PC-9 (cell line): ENCODE data around the gene UGT1A5.

Source experiments
- CTCF ChIP-seq: fragments of 200-600 bp; sonication (generic); conservative IDR thresholded peaks from 2 replicates; pipeline ENCODE4 v1.6.1; 2017; ENCODE audit warnings: mixed run types, antibody characterized with exemption, mild to moderate bottlenecking, moderate library complexity
- EZH2 ChIP-seq: fragments of 200-600 bp; sonication (generic); IDR thresholded peaks from 2 replicates; pipeline ENCODE4 v1.8.0; 2017; ENCODE audit warnings: antibody characterized with exemption, low read depth

- no peak for TF ChIP-seq EZH2
- TF ChIP-seq CTCF = no peak
Measured at GRCh38 chr2:233676046-233676445, 36.7 kb upstream of the UGT1A5 start.
